ENCODE data around the gene FHL1. TPM values are rescaled to one million over a fixed set of nuclear protein-coding genes. Genes with fewer than 3 reads are reported as not detected.
"Not testable (repeated sequence)": the region's sequence is repeated elsewhere in the genome, so short reads cannot be mapped to it uniquely, and the experiment has no call there.

The FHL1 gene
- total RNA-seq, 1 donor from 2014 or later, result 718 TPM

- no peak for DNase-seq (ENCODE audit: low spot score)
These were observed 61.8 kb downstream of the FHL1 start for GRCh38 chrX:136209016-136209738.

DNA sequence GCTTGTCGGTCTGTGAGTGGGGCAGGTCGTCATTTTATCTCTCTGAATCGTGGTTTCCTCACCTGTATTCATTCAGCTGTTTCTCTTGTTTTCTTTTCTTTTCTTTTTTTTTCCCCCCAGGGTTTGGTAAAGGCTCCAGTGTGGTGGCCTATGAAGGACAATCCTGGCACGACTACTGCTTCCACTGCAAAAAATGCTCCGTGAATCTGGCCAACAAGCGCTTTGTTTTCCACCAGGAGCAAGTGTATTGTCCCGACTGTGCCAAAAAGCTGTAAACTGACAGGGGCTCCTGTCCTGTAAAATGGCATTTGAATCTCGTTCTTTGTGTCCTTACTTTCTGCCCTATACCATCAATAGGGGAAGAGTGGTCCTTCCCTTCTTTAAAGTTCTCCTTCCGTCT is 62.4 kb downstream of the FHL1 start:
- DNase-seq (ENCODE audit: low spot score), result no peak

DNA sequence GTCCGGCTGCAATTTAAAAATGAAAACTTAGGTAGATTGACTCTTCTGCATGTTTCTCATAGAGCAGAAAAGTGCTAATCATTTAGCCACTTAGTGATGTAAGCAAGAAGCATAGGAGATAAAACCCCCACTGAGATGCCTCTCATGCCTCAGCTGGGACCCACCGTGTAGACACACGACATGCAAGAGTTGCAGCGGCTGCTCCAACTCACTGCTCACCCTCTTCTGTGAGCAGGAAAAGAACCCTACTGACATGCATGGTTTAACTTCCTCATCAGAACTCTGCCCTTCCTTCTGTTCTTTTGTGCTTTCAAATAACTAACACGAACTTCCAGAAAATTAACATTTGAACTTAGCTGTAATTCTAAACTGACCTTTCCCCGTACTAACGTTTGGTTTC is 62.9 kb downstream of the FHL1 start:
- DNase-seq (ENCODE audit: low spot score), result no peak

DNA sequence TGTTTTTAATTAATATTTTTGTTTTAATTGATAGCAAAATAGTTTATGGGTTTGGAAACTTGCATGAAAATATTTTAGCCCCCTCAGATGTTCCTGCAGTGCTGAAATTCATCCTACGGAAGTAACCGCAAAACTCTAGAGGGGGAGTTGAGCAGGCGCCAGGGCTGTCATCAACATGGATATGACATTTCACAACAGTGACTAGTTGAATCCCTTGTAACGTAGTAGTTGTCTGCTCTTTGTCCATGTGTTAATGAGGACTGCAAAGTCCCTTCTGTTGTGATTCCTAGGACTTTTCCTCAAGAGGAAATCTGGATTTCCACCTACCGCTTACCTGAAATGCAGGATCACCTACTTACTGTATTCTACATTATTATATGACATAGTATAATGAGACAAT is 63.5 kb downstream of the FHL1 start:
- no peak for DNase-seq (ENCODE audit: low spot score)

DNA sequence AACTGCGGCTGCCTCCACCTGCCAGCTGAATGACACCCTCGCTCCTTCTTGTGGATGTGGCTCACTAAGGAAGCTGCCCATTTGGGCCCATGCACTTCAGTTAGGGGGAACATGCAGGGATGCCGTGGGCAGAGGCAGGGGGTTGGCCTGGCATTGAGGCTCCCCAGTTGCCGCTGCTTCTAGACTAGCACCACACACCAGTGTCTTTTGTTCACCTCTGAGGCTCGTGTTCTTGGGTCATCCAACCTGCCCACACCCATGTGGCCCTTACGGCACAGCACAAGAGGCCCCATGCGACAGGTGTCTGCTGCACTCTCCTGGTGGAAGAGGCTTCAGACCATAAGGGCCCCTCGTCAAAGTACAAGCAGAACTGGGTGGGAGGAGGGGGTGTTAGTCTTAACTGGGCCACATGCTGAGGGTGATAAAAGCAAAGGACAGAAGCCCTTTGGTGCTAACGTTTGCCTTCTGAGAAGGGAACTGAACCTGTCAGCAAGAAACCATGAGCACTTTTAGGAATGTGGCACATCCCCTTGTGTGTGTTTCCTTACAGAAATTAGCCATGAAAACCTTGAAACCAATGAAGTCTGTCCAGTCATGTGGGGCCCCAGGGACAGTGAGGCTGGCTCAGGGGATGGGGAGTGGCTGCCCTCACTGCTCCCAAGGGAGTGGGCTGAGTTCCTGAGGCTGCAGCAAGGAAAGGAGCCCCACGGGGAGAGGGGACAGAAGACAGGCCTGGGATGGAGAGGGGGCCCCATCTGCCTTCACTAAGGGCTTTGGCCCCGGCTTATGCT is 64.6 kb downstream of the FHL1 start:
- no peak for DNase-seq (ENCODE audit: low spot score)

DNA sequence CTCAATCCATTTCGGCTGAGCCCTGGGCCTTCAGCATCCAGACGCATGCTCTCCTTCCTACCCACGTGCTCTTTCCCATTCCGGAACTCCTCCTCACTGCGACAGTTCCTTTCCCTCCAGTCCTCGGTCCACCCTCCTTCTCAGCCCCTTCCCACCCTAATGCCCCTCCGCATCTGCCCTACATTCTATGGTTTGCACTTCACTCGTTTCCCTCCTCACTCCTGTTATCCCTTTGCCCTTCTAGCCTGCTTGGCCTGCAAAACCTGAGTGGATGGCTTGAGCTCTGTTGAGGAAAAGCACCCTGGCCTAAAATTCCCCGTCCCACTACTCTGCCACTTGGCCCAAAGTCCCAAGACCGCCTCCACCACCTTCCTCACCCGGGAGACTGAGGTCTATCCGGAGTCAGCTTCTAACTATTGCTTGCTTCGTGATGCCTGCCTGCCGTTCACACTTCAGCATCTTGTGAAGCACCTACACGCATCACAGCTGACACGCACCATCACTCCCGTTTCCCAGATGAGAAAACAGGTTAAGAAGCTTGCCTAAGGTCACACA is 65.3 kb downstream of the FHL1 start:
- no peak for DNase-seq (ENCODE audit: low spot score)

DNA sequence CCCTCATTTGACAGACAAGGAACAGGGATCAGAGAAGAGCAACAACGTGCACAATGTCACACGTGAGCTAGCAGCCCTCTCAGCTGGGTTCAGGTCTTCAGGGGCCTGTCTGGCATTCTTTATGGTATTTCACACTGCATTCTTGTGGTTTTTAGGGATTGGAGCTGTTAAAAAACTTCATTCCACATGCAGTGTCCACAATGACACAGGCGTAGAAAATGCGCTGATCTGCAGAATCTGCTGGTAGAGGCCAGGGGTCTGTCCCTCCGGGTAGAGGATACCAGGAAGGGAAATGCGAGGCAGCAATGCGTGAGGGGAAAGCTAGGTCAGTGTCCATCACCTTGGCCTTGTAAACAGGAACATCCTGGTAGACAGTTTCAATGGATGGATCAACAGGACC is 67.2 kb downstream of the FHL1 start:
- peak; percentile 78 for DNase-seq (ENCODE audit: low spot score)

DNA sequence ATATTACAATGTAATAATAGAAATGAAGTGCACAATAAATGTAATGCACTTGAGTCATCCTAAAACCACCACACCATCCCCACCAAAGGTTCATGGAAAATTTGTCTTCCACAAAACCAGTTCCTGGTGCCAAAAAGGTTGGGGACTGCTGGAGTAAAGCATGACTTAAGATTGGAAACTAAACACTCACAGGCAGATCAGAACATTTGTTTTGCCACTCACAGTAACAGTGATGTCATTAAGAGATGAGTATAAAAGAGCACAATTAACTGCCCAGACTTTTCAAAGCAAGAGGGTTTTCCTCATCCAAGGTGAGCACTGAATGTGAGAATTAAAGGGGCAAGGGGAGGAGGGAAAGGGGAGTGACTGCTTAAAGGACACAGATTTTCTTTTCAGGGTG is 68.2 kb downstream of the FHL1 start:
- DNase-seq (ENCODE audit: low spot score), result no peak

DNA sequence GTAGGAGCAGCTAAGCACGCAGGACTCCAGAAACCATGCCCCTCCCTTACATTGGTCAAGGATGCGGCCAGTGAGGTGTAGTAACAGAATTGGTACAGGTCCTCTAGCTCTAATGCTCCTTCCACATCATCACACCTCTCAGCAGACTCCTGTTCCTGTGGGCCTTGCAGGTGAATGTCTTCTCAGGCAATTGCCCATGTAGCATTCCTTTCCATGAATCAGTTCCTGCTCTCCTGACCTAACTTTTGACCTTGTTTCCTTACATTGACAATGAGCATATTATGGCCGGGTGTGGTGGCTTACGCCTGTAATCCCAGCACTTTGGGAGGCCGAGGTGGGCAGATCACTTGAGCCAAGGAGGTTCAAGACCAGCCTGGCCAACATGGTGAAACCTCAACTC is 72.6 kb downstream of the FHL1 start:
- DNase-seq (ENCODE audit: low spot score), result no peak

- DNase-seq (ENCODE audit: low spot score), result no peak
These were observed 73.2 kb downstream of the FHL1 start for GRCh38 chrX:136220540-136220939.

GRCh38 chrX:136220951-136221350 is 73.6 kb downstream of the FHL1 start:
- DNase-seq (ENCODE audit: low spot score), result no peak

DNA sequence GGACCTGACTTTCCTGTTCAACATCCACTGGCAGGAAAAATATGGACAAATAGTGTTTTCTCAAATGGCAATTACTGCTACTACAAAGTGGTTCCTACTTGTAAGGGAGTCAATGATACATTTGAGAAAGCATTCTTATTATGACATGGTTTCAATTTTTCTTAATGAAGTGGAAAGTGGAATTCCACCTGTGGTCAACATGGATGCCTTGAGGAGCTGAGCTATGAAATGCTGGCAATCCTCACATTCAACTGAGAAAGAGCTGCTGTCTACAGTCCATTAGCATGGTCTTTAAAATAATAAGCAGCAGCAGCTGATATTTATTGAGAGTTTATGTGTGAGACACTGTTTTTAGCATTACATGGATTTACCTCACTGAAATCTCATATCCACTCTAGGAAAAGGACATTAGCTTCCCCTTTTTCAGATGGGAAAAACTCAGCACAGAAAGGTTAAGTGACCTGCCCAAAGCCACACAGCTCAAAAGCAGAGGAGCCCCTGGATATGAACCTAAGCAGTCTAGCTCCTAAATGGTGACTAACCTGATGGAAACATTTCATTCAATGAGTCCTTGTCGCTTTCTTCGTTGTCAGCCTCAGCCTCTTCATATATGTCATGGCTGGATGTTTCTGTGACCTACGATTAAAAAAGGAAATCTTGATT is 74.6 kb downstream of the FHL1 start:
- DNase-seq (ENCODE audit: low spot score), result no peak

DNA sequence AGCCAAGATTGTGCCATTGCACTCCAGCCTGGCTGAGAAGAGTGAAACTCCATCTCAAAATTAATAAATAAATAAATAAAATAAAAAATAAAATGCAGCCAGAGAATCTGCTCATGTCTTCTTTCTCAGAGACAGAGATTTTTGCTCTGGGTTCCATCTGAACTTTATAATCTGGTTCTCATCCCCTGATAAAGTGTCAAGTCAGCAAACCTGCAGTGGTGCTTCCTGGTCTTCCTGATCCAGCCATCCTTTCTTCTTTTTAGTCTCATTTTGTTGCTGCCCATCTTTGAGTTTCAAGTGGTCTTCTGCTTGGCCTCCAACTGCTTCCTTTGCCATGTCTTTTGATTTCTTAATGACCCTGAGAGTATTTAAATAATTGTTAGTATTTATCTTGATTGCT is 79.7 kb downstream of the FHL1 start:
- DNase-seq (ENCODE audit: low spot score), result no peak

- no peak for DNase-seq (ENCODE audit: low spot score)
These were observed 80.9 kb downstream of the FHL1 start for GRCh38 chrX:136227948-136228838.

- DNase-seq (ENCODE audit: low spot score), result no peak
These were observed 81.5 kb downstream of the FHL1 start for GRCh38 chrX:136228839-136229207.

GRCh38 chrX:136237074-136237473 is 89.7 kb downstream of the FHL1 start:
- no peak for DNase-seq (ENCODE audit: low spot score)

- not testable (repeated sequence) for DNase-seq (ENCODE audit: low spot score)
These were observed 90.5 kb downstream of the FHL1 start for GRCh38 chrX:136237849-136238248.

DNA sequence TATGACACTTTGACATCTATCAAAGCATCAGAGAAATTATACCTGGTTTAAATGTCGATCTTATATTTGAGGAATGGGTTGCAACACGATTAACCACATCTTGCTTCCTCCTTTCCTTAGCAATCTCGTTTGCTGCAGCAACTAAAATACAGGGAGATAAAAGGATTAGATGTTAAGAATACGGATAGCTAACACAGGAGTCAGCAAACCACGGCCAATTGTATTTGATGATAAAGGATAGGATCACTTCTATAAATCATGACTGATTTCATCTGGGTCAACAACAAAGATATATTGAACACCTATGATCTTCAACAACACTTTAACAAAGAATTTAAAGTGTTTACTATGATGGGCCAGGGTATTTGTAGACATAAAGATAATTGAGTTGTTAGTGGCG is 98.9 kb downstream of the FHL1 start:
- DNase-seq (ENCODE audit: low spot score), result no peak

DNA sequence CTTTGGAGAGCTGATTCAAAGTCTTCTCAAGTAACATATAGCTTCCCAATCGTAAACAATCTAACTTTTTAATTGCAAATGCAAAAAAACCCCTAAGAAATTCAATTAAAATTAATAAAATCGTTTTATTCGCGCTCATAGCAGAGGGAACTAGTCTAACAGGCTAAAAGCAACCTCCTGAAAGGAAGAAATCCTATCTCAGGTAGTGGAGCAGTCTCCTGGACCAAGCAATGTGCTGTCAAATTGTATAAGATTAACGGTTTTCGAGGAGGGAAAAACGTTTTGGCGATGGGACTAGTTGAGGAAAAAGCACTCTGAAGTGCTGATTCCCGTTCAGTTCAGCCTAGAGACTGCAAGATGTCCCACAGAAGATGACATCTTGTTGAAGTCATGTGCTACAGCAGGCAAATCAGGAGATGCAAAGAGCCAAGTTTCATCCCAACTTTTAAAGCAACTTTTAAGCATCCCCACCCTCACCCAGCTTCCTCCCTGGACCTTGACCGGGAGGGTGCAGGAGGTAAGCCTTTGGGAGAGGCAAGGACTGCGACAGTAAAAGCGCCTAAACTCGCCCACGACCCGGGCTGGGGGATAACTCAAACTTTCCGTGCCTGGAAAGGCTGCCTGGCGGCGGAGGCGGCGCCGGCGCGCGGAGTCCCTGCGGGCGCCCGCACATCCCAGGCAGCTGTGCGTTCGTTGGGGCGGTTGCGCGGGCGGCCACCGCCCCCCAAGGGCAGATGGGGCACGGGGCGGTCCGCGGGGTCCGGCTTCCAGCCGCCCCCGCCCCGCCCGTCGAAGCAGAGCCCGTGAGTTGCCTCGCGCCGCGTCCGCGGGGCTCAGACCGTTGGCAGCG is 103.1 kb downstream of the FHL1 start:
- peak; percentile 25 for DNase-seq (ENCODE audit: low spot score)
